ENCODE results near the gene FAM50B. TPM values are rescaled to one million over a fixed set of nuclear protein-coding genes. Genes with fewer than 3 reads are reported as not detected.

Gene FAM50B
- total and polyA plus RNA-seq, 2 donors from 2014 or later = 13.2 to 24.8 TPM

- TF ChIP-seq, protein P1, sequence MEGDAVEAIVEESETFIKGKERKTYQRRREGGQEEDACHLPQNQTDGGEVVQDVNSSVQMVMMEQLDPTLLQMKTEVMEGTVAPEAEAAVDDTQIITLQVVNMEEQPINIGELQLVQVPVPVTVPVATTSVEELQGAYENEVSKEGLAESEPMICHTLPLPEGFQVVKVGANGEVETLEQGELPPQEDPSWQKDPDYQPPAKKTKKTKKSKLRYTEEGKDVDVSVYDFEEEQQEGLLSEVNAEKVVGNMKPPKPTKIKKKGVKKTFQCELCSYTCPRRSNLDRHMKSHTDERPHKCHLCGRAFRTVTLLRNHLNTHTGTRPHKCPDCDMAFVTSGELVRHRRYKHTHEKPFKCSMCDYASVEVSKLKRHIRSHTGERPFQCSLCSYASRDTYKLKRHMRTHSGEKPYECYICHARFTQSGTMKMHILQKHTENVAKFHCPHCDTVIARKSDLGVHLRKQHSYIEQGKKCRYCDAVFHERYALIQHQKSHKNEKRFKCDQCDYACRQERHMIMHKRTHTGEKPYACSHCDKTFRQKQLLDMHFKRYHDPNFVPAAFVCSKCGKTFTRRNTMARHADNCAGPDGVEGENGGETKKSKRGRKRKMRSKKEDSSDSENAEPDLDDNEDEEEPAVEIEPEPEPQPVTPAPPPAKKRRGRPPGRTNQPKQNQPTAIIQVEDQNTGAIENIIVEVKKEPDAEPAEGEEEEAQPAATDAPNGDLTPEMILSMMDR (IDR thresholded peaks at IDR 0.05; ENCODE audit: borderline replicate concordance, extremely low read depth, insufficient read depth) = no peak
- Histone ChIP-seq H3K4me3 (ENCODE audit: low read length in 3 of 3) (no peak overlapping the region), H3K9ac (ENCODE audit: low read length in 3 of 3) (no peak overlapping the region), H3K36me3 (ENCODE audit: control insufficient read depth in 2 of 3, insufficient read depth in 3 of 3, low read length in 3 of 3) (no peaks in the 10 kb centered on the region), H3K4me1 (ENCODE audit: control insufficient read depth in 2 of 3, insufficient read depth in 2 of 3, low read depth in 1 of 3, low read length in 3 of 3) (peaks cover 0 to 10% (median 6%) of the 10 kb centered on the region in 3 donors), H3K27me3 (ENCODE audit: control insufficient read depth, insufficient read depth, low read length) (no peaks in the 10 kb centered on the region), H3K9me3 (ENCODE audit: control insufficient read depth in 2 of 3, insufficient read depth in 1 of 3, low read length in 3 of 3) (no peaks in the 10 kb centered on the region), H3K27ac (ENCODE audit: low read depth in 2 of 2, low read length in 2 of 2) (no peak overlapping the region)
- FAIRE-seq (no peak), DNase-seq (no peak)
- intact Hi-C loops (cut with DNase I) = no loop called here
Measured at GRCh38 chr6:3804964-3805363, 44.2 kb upstream of the FAM50B start.

DNA sequence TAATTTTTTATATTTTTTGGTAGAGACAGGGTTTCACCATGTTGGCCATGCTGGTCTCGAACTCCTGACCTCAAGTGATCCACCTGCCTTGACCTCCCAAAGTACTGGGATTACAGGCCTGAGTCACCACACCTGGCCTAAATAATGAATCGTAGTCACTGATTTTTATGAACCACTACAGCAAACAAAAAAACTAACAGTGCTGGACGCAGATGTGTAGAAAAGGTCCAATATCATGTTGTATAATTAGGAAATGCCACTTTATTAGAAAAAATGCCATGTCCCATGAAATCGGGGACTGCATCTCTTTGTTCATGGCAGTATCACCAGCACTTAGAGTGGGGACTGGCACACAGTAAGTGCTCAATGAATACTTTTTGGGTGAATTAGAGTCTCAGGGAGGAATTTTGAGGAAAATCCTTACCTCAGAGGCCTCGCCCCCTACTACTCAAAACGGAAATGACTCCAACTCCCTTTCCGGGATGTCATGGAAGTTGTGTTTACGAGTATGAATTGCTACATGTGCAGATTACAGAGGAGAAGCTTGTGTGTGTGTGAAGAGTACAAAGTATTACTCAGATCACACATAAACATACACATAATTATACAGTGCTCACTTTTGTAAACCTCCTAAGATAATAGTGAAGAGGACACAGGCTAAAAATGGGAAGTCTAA is 43.6 kb upstream of the FAM50B start:
- no peak for FAIRE-seq
- intact Hi-C loops (cut with DNase I) = no loop called here
- TF ChIP-seq, protein P1 (IDR thresholded peaks at IDR 0.05; ENCODE audit: borderline replicate concordance, extremely low read depth, insufficient read depth) = no peak
- Histone ChIP-seq H3K27me3 (ENCODE audit: control insufficient read depth, insufficient read depth, low read length) (no peaks in the 10 kb centered on the region), H3K36me3 (ENCODE audit: control insufficient read depth in 2 of 3, insufficient read depth in 3 of 3, low read length in 3 of 3) (no peaks in the 10 kb centered on the region), H3K9me3 (ENCODE audit: control insufficient read depth in 2 of 3, insufficient read depth in 1 of 3, low read length in 3 of 3) (no peaks in the 10 kb centered on the region), H3K4me1 (ENCODE audit: control insufficient read depth in 2 of 3, insufficient read depth in 2 of 3, low read depth in 1 of 3, low read length in 3 of 3) (peaks cover 0 to 10% (median 6%) of the 10 kb centered on the region in 3 donors), H3K27ac (ENCODE audit: low read depth in 2 of 2, low read length in 2 of 2) (peak overlapping the region in 1 of 2 donors; percentile 60), H3K4me3 (ENCODE audit: low read length in 3 of 3) (no peak overlapping the region), H3K9ac (ENCODE audit: low read length in 3 of 3) (no peak overlapping the region)
- DNase-seq = no peak

- Histone ChIP-seq H3K9ac (ENCODE audit: low read length in 3 of 3) (no peak overlapping the region), H3K36me3 (ENCODE audit: control insufficient read depth in 2 of 3, insufficient read depth in 3 of 3, low read length in 3 of 3) (no peaks in the 10 kb centered on the region), H3K27me3 (ENCODE audit: control insufficient read depth, insufficient read depth, low read length) (no peaks in the 10 kb centered on the region), H3K4me1 (ENCODE audit: control insufficient read depth in 2 of 3, insufficient read depth in 2 of 3, low read depth in 1 of 3, low read length in 3 of 3) (peaks cover 0 to 10% (median 6%) of the 10 kb centered on the region in 3 donors), H3K27ac (ENCODE audit: low read depth in 2 of 2, low read length in 2 of 2) (peak overlapping the region in 1 of 2 donors; percentile 60), H3K4me3 (ENCODE audit: low read length in 3 of 3) (no peak overlapping the region), H3K9me3 (ENCODE audit: control insufficient read depth in 2 of 3, insufficient read depth in 1 of 3, low read length in 3 of 3) (no peaks in the 10 kb centered on the region)
- TF ChIP-seq, protein P1 (IDR thresholded peaks at IDR 0.05; ENCODE audit: borderline replicate concordance, extremely low read depth, insufficient read depth) = no peak
- DNase-seq = no peak
- intact Hi-C loops (cut with DNase I) = no loop called here
- FAIRE-seq = no peak
Measured at GRCh38 chr6:3806169-3806922, 42.8 kb upstream of the FAM50B start.

All from kidney (tissue), 14 donors.